Smooth muscle cell (in vitro differentiated cells): ENCODE measurements around the gene EEA1. TPM values are rescaled to one million over a fixed set of nuclear protein-coding genes. Genes with fewer than 3 reads are reported as not detected.
"Not testable (repeated sequence)": the region's sequence is repeated elsewhere in the genome, so short reads cannot be mapped to it uniquely, and the experiment has no call there.

Source experiments
- DNase-seq: peaks from one replicate; lab custom pipeline; 2025; ENCODE audit not compliant: unreplicated experiment; lab: John Stamatoyannopoulos, UW
- H2AFZ ChIP-seq: fragments of 200-600 bp; sonication (generic); 2 replicates; pipeline ENCODE4 v1.6.0; 2016; ENCODE audit warnings: antibody characterized with exemption, low read depth, mild to moderate bottlenecking
- H3F3A ChIP-seq: fragments of 200-600 bp; sonication (generic); 2 replicates; pipeline ENCODE4 v1.6.0; 2017; ENCODE audit warnings: antibody characterized with exemption, low read depth
- H3K27ac ChIP-seq: fragments of 200-600 bp; sonication (generic); 2 replicates; pipeline ENCODE4 v1.5.1; 2016; ENCODE audit warnings: low read depth, mild to moderate bottlenecking
- H3K27me3 ChIP-seq: fragments of 200-600 bp; sonication (generic); 2 replicates; pipeline ENCODE4 v1.6.1; 2016; ENCODE audit warnings: low read depth, mild to moderate bottlenecking
- H3K36me3 ChIP-seq: fragments of 200-600 bp; sonication (generic); 2 replicates; pipeline ENCODE4 v1.5.1; 2016; ENCODE audit warnings: low read depth
- H3K4me1 ChIP-seq: fragments of 200-600 bp; sonication (generic); 2 replicates; pipeline ENCODE4 v1.5.1; 2016; ENCODE audit warnings: low read depth
- H3K4me2 ChIP-seq: fragments of 200-600 bp; sonication (generic); 2 replicates; pipeline ENCODE4 v1.6.0; 2016; ENCODE audit warnings: mild to moderate bottlenecking
- H3K4me3 ChIP-seq: fragments of 200-600 bp; sonication (generic); 2 replicates; pipeline ENCODE4 v1.5.1; 2016; ENCODE audit warnings: mild to moderate bottlenecking
- H3K79me2 ChIP-seq: fragments of 200-600 bp; sonication (generic); 2 replicates; pipeline ENCODE4 v1.6.0; 2016; ENCODE audit warnings: low read depth, mild to moderate bottlenecking
- H3K9ac ChIP-seq: fragments of 200-600 bp; sonication (generic); 2 replicates; pipeline ENCODE4 v1.6.0; 2016; ENCODE audit warnings: low read depth
- H3K9me3 ChIP-seq: fragments of 200-600 bp; sonication (generic); replicated peaks from 2 replicates; pipeline ENCODE4 v1.5.1; 2016; ENCODE audit warnings: low read depth
- H4K20me1 ChIP-seq: fragments of 200-600 bp; sonication (generic); 2 replicates; pipeline ENCODE4 v1.6.0; 2016; ENCODE audit warnings: low read depth
- CTCF ChIP-seq: fragments of 200-600 bp; sonication (generic); IDR thresholded peaks from 2 replicates; pipeline ENCODE4 v1.5.1; 2017; ENCODE audit warnings: borderline replicate concordance, mild to moderate bottlenecking, antibody characterized with exemption; ENCODE audit not compliant: insufficient read depth, poor library complexity, severe bottlenecking
- WGBS: methylation state at CpG from one replicate; pipeline ENCODE4 v1.1.7; 2016; ENCODE audit warnings: low lambda C conversion rate; 5-methylcytosine and 5-hydroxymethylcytosine counted together
- polyA plus RNA-seq: library from polyadenylated mRNA; unstranded; fragments of >200 nt; fragmentation: Nextera tagmentation; extraction: Ambion mirVana; gene quantifications from 2 replicates; pipeline ENCODE4 v1.2.1, GENCODE V29; 2016
- total RNA-seq: library from RNA; depleted of rRNA; stranded (reverse); fragments of >200 nt; gene quantifications from 2 replicates; pipeline ENCODE4 v1.2.3, GENCODE V29; 2014

EEA1 gene
- total and polyA plus RNA-seq, 2 experiments from 2014 or later, result 25.1 to 29.0 TPM

DNA sequence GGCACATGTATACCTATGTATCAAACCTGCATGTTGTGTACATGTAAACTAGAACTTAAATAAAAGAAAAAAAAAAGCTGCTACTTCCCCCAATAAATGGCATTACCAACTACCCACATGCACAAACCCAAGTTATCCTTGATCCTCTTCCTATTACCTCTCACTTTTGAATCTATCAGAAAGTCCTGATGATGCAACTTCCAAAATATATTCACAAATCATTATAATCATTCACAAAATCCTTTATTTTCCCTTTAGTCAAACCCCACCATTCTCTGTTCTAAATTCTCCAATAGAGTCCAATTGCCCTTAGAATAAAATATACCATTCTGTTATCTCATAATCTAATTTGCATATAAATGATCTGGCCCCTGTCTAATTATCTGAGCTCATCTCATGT is 134.3 kb downstream of the EEA1 start:
- no peak for TF ChIP-seq CTCF

DNA sequence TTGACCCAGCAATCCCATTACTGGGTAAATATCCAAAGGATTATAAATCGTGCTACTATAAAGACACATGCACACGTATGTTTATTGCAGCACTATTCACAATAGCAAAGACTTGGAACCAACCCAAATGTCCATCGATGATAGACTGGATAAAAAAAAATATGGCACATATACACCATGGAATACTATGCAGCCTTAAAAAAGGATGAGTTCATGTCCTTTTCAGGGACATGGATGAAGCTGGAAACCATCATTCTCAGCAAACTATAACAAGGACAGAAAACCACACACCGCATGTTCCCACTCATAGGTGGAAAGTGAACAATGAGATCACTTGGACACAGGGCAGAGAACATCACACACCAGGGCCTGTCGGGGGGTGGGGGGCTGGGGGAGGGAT is 134.7 kb downstream of the EEA1 start:
- H3K4me1 ChIP-seq, result not testable (repeated sequence)

More for the DNA sequence above, 134.3 kb downstream of the EEA1 start:
- no peak overlapping the region for H3K4me3 ChIP-seq
- no peak overlapping the region for H2AFZ ChIP-seq
- no peak overlapping the region for H3K9ac ChIP-seq
- H3K27ac ChIP-seq, result no peak overlapping the region
- no peaks in the 10 kb centered on the region for H3K4me1 ChIP-seq
- no peaks in the 10 kb centered on the region for H3K9me3 ChIP-seq
- no peaks in the 10 kb centered on the region for H3K27me3 ChIP-seq
- peaks cover 13% of the 10 kb centered on the region for H3K79me2 ChIP-seq
- DNase-seq, result no peak
- peaks cover 18% of the 10 kb centered on the region for H3K36me3 ChIP-seq
- H3F3A ChIP-seq, result no peaks in the 10 kb centered on the region
- H4K20me1 ChIP-seq, result no peaks in the 10 kb centered on the region
- no peak overlapping the region for H3K4me2 ChIP-seq

DNA sequence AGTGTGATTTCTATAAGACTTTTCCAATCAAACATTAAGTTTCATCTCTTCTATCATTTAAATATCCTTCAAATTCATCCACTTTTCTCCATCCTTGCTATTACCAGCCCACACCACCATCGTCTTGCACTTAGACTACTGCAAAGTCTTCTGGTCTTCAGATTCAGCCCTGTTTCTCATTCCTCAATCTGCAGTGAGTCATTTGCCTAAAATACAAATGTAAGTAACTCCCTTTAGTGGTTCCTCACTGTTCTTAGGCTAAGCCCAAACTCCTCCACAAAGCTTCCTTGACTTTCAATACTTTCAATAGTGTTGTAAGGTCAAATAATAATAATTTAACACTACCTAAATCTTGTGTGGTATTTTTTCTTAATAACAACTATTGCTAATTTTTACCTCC is 143.1 kb downstream of the EEA1 start:
- WGBS, result 53% methylated on average over 1 of the region's 1 CpG
- Histone ChIP-seq H2AFZ (no peak overlapping the region), H3K27me3 (no peaks in the 10 kb centered on the region), H3K9ac (no peak overlapping the region), H3K79me2 (no peaks in the 10 kb centered on the region), H3F3A (peaks cover 15% of the 10 kb centered on the region), H4K20me1 (no peaks in the 10 kb centered on the region), H3K4me3 (no peak overlapping the region), H3K36me3 (peaks cover 4% of the 10 kb centered on the region), H3K9me3 (no peaks in the 10 kb centered on the region), H3K27ac (peak overlapping the region; percentile 79), H3K4me1 (no peaks in the 10 kb centered on the region), H3K4me2 (no peak overlapping the region)
- DNase-seq, result no peak
- no peak for TF ChIP-seq CTCF

More for the DNA sequence above, 134.7 kb downstream of the EEA1 start:
- Histone ChIP-seq H3K79me2 (peaks cover 13% of the 10 kb centered on the region), H3K36me3 (peaks cover 18% of the 10 kb centered on the region)
- H4K20me1 ChIP-seq, DNase-seq, H3F3A ChIP-seq, H3K4me3 ChIP-seq, H3K27ac ChIP-seq, H3K9ac ChIP-seq, H3K27me3 ChIP-seq, H3K9me3 ChIP-seq, H3K4me2 ChIP-seq, H2AFZ ChIP-seq: not testable (repeated sequence)
- WGBS, result 98% methylated on average over 5 of the region's 5 CpGs

DNA sequence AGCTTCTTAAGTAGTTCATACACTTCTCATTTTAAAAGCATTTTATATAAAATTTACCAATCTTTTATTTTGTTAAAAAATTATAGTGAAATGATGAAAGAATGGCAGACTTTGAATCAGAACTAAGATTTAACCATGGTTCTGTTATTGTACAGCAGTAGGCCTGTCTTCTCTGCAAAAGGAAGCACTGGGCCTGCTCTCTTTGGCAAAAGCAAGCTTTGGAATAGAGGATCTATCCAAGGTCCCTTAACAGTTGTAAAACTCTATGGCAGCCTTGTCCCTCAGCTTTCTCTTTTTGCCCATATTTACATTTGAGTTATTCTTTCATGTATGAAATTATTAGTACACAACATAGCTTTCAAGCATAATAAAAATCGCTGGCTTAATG is 143.5 kb downstream of the EEA1 start:
- H3K79me2 ChIP-seq, result no peaks in the 10 kb centered on the region
- no peak overlapping the region for H2AFZ ChIP-seq
- no peak overlapping the region for H3K9ac ChIP-seq
- H3K4me1 ChIP-seq, result no peaks in the 10 kb centered on the region
- DNase-seq, result no peak
- peaks cover 15% of the 10 kb centered on the region for H3F3A ChIP-seq
- H3K27ac ChIP-seq, result peak overlapping the region; percentile 79
- peaks cover 4% of the 10 kb centered on the region for H3K36me3 ChIP-seq
- no peaks in the 10 kb centered on the region for H3K9me3 ChIP-seq
- H3K4me3 ChIP-seq, result no peak overlapping the region
- no peak for TF ChIP-seq CTCF
- no peaks in the 10 kb centered on the region for H4K20me1 ChIP-seq
- WGBS, result 97% methylated on average over 1 of the region's 1 CpG
- no peak overlapping the region for H3K4me2 ChIP-seq
- H3K27me3 ChIP-seq, result no peaks in the 10 kb centered on the region
